IPS DF 19.7 (cell line): ENCODE results near the gene TKT.
"Not testable (repeated sequence)": the region's sequence is repeated elsewhere in the genome, so short reads cannot be mapped to it uniquely, and the experiment has no call there.

Source experiments
- DNase-seq: peaks from one replicate; pipeline ENCODE4 v3.0.0-alpha.2; 2013; ENCODE audit warnings: low read depth, low spot score

TKT gene, protein sequence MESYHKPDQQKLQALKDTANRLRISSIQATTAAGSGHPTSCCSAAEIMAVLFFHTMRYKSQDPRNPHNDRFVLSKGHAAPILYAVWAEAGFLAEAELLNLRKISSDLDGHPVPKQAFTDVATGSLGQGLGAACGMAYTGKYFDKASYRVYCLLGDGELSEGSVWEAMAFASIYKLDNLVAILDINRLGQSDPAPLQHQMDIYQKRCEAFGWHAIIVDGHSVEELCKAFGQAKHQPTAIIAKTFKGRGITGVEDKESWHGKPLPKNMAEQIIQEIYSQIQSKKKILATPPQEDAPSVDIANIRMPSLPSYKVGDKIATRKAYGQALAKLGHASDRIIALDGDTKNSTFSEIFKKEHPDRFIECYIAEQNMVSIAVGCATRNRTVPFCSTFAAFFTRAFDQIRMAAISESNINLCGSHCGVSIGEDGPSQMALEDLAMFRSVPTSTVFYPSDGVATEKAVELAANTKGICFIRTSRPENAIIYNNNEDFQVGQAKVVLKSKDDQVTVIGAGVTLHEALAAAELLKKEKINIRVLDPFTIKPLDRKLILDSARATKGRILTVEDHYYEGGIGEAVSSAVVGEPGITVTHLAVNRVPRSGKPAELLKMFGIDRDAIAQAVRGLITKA

DNA sequence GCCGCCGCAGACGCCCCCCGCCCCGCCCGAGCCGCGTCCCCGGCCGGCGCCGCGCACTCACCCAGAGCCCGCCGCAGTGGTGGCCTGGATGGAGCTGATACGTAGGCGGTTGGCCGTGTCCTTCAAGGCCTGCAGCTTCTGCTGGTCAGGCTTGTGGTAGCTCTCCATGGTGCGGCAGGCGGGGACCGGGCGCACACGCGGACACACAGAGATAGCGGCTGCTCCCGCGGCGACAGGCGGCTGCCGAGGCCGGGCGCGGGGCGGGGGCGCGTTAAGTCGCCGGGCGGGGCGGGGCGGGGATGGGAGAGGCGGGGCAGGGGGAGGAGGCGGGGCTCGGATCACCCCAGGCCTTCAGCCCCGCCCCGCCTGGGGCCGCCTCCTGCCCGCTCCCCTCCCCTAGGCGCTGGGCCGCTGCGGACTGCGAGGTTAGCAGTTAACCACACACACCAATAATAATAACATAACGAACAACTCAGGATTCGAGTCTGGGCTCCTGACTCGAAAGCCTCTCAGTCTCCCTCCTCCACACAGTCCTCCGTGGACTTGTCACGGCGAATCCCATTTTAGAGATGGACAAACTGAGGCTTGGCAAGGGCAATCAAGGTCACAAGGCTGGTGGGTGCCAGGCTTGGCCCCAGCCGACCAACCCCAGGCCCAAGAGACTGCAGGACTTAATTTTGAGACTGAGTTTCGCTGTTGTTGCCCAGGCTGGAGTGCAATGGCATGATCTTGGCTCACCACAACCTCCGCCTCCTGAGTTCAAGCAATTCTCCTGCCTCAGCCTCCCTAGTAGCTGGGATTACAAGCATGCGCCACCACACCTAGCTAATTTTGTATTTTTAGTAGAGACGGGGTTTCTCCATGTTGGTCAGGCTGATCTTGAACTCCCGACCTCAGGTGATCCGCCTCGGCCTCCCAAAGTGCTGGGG is at the start of gene TKT:
TSS of gene TKT (minus strand) at position 248 of the 929 bp plus-strand sequence. CDS start at position 168, 80 bp downstream.
- DNase-seq: no peak

DNA sequence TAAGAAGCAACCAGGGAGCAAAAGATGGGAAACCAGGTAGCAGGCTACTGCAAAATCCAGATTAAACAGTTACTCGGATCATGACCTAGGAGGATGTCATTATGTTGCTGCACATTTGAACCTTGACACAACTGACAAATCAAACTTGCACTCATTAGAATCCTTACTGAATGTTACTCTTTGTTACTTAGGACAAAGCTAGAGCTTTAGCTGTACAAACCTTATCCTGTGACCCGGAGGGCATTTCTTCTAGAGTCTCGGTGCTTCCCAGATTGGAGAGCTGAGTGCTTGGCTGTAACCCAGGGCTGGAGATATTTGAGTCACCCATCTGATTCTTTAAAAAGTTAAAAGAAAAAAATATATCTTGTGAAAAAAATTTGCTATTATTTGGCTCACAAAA is 48.1 kb upstream of the TKT start:
- no peak for DNase-seq

DNA sequence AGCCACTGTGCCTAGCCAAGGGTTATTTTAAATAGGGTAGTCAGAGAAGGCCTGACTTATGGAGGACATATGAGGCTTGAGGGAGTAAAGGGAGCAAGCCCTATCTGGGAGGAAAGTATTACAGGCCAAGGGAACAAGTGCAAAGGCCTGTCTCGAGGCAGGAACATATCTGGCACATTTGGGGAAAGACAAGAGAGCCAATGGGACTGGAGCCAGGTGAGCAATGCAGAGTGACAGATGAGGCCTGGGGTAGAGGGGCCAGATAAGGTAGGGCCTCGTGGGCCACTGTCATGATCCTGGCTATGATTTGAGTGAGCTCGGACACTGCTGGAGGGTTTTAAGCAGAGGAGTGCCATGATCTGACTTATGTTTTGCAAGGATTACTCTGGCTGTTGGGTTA is 47.7 kb upstream of the TKT start:
- no peak for DNase-seq

DNA sequence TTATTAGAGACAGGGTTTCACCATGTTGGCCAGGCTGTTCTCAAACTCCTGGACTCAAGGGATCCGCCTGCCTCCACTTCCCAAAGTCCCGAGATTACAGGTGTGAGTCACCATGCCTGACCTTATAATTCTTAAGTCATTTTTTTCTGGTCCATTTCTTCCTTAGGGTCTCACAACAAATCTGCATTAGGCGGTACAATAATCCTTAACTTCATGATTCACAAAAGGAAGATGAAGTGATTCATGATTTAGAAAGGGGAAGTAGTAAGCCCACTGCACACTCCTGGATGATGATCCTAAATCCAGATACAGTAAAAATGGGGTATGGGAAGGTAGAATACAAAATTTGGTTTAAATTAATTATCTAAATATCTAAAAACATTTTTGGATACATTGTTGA is 45.0 kb upstream of the TKT start:
- no peak for DNase-seq

DNA sequence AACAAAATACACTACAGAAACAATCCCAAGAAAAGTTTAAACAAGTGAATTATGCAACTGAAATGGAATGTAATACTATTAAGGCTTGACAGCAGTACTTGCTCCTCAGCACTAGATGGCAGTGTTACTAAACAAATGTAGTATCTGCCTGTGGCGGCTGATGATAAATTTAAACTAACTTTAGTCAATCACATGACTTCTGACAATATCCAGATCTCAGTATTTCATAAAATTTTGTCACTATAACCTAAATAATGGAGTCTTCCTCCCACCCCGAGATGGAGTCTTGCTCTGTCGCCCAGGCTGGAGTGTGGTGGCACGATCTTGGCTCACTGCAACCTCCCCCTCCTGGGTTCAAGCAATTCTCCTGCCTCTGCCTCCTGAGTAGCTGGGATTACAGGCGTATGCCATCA is 43.8 kb upstream of the TKT start:
- DNase-seq: not testable (repeated sequence)

DNA sequence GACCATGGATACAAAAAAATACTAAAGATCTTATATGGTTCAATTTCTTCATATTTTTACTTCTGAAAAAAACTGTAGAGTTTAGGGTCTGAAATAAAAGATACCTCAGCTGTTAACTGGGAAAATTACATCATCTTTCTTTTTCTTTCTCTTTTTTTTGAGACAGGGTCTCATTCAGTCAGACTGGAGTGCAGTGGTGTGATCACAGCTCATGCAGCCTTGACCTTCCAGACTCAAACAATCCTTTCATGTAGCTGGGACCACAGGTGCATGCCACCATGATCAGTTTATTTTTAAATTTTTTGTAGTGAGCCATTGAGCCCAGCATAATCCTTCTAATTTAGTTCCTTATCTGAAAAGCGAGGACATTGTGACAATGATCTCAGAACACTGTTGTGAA is 39.6 kb upstream of the TKT start:
- no peak for DNase-seq

DNA sequence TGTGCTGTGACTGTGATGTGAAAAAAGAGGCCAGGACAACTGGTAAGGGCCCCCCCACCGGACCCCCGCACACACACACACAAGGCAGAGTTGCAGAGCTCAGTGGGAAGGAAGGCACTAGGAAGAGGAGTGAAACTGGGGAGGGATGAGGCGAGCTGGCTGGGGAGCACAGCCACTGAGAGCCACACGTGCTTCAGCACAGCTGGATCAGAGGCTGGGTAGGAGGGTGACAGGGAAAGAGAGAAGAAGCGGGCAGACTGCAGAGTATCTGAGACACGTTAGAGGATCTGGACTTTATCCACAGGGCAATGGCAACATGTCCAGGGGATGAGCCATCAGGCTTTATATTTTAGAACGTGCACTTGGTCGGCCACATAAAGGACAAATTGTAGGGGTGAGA is 38.0 kb upstream of the TKT start:
- no peak for DNase-seq

DNA sequence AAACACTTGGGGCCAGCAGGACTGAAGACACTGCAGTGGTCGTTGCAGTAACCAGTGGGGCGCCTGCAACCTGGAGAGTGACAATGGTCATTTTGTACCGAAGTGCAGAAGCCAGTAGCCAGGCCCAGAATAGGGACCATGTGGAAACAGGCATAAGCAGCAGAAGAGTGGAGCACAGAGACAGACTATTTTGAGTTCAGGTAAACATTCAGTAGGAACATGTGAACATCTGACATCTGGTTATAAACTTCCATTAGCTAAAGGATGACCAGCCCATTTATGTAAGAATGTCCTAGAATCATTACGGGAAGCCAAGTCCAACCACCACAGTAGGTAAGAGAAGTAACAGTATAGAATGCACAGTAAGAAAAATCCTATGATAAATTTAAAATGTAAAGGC is 32.4 kb upstream of the TKT start:
- no peak for DNase-seq

DNA sequence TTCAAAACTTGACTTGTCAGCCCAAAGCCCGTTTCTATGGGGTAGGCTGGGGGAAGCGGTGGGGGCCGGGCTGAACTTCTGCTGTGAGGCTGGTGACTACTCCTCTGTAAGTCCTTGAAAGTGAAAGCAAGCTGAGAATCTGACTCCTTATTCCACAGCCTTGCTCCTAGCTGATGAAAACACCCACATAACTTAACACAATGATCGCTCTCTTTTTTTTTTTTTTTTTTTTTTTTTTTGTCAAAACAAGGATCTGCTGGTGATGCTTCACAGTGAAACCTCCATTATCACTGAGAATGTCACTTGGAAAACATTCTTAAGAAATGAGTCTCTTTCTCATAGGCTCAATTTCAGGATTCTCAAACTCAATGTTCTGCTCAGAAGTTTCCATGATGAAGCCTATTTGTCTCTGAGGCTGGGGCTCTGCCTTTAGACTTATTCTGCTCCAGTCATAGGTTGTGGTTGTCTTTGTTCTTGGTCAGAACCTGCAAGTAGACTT is 31.4 kb upstream of the TKT start:
- DNase-seq: no peak

DNA sequence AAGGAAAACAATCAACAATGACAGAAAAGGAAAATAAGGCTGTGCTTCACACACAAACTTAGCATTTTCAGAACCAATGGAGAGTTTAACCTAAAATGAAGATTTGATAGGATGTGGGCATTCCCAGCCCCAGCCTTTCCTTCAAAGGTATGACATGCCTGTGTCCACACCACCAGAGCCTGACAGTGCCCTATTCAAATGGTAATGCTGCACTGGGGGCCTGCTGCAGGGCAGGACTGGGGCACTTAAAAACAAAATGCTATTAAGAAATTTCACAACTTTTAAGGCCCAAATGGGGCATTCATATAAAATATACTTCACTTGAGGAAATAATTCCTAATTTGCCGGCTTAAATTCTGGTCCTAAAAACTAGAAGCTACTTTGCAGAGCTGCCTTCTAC is 30.9 kb upstream of the TKT start:
- no peak for DNase-seq

DNA sequence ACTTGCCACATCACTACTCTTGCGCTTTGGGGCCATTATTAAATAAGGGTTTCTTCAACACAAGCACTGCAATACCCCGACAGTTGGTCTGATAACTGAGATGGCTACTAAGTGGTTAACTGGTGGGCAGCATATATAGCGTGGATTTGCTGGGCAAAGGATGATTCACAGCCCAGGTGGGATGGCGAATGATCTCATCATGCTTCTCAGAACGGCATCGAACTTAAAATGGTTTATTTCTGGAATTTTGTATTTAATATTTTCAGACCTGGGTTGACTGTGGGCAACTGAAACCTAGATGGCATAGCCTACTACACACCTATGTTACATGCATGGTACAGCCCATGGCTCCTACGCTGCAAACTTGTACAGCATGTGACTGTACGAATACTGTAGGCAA is 26.8 kb upstream of the TKT start:
- no peak for DNase-seq

DNA sequence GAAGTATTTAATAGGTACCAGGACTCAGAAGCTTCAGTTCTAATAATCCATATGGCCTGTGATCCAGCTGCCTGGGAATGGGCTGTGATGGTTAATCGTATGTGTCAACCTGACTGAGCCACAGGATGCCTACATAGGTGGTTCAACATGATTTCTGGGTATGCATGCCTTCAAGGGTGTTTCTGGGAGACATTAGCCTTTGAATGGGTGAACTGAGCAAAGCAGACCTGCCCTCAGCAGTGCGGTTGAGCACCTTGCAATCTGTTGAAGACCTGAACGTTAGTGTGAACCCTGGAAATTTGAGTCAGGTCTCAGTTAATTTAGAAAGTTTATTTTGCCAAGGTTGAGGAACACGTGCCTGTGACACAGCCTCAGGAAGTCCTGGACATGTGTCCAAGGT is 22.8 kb upstream of the TKT start:
- DNase-seq: no peak

DNA sequence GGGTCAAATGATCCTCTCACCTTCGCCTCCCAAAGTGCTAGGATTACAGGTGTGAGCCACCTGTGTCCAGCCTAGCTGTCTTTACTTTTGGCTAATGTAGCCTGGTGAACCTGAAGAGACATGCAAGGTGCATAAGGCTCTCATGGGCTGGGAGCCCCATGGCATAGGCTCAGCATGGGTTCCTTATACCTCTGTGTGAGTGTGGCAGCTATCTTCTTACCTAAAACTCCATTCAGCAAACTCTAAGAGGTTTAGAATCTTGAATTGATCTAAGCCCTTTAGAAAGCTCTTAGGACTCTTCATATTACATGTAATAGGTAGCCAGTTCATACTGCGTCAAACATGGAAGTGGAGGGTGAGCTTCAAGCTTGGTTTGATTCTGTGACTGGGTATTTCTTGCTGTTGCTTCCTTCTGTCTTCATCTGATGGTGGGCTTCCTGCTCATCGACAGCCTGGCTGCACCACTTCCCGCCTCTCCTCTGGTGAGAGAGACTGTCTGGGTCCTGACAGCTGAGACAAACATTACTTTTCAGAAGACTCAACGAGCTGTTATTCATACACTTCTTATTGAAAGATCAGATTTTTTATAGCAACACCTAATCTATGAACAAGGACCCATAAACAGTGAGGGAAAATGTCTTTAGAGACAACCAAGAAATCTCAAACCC is 19.2 kb upstream of the TKT start:
- no peak for DNase-seq

DNA sequence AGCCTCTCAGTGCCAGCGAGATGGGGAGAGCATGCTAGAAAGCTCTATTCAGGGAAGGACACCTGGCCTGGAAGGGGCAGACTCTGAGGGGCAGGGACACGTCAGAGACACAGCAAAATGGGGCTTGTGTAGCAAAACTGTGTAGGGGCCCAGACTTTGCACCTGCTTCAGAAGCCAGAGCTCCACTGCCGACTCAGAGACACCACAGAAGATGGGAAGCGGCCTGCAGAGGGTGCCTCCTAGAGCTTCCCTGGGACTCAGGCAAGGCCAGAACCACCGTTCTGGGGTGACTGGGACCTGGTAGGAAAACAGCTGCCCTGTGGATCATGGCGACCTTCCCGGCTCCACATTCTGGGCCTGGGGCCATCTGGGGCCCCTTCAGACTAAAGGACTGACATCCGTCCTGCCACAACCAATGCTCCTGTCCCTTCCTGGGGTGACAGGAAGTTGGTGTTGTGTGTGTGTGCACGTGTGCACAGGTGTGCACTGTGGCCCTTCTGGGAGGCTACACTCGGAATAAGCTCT is 17.4 kb upstream of the TKT start:
- no peak for DNase-seq

DNA sequence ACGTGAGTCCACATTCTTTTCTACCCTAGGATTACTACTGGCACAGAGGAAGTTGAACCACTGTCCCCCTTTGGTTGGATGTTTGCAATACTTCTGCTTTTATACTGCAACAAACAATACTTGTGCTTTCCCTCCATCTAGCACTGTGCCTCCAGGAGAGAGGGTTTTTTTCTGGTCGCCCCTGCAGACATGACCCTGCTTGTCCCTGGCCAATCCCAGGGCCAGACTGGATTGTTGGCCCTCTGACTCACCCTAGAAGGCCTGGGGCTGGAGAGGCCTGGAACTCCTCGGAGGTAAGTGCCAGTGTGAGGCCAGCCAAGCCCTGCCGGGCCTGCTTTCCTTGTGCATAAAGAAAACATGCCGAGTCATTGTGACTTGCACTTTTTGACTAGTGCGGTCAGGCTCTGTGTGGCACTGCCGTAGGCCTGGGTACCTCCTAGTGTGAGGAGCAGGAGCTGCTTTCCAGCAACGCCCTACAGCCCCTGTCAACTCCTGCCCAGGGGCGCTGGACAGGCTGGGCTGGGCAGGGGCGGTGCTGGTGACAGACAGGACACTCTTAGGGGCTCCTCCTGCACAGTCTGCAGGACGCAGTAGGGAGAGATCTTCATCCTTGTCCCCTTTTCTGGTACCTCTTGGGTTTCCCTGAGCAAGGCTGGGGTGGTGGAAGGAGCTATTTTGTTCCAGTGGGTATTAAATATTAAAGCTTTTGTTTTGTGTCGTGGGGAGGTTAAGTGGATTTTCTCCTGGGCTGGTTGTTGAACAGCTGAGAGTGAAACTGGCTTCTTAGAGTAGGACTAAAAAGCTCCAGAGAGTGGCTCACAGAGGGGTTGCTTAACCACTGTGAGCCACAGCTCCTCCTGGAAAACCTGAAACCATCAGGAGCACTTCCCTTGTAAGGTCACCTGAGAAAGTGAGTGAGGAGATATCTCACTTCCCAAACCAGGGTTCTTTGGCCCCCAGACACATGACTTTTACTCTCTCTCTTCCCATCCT is 14.4 kb upstream of the TKT start:
- DNase-seq: peak; percentile 93

DNA sequence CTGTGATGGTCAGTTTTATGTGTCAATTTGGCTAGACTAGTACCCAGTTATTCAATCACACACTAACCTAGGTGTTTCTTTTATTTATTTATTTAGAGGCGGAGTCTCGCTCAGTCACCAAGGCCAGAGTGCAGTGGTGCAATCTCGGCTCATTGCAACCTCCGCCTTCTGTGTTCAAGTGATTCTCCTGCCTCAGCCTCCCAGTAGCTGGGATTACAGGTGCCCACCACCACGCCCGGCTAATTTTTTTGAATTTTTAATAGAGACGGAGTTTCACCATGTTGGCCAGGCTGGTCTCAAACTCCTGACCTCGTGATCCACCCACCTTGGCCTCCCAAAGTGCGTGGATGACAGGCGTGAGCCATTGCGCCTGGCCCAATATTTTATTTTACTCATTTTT is 13.4 kb upstream of the TKT start:
- DNase-seq: not testable (repeated sequence)

DNA sequence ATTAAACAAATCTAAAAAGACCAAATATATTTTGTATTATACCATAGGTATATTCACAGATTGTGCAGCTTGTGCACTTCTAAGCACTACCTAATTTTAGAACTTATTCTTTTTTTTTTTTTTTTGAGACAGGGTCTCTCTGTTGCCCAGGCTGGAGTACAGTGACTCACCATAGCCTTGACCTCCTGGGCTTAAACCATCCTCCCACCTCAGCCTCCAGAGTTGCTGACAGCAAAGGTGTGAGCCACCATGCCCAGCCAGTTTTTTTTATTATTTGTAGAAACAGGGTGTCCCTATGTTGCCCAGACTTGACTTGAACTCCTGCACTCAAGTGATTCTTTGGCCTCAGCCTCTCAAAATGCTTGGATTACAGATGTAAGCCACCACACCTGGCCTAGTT is 11.9 kb upstream of the TKT start:
- DNase-seq: no peak

DNA sequence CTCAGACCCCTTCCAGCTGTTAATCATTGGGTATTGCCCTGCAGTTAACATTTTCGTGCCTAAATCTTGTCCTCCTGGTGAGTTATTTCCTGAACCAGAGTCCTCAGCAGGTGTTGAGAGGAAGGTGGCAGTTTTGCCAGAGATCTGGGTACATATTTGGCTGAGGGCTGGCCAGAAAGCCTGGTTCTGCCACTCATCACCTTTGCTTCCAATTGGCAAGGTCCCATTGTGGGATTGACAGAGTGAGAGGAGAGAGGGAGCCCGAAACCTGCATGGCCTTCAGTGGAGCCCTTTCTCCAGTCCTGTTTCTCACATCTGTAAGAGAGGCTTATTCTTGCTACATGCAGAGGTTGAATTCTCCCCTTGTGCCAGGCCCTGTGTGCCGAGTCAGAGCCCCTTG is 8.9 kb upstream of the TKT start:
- no peak for DNase-seq

DNA sequence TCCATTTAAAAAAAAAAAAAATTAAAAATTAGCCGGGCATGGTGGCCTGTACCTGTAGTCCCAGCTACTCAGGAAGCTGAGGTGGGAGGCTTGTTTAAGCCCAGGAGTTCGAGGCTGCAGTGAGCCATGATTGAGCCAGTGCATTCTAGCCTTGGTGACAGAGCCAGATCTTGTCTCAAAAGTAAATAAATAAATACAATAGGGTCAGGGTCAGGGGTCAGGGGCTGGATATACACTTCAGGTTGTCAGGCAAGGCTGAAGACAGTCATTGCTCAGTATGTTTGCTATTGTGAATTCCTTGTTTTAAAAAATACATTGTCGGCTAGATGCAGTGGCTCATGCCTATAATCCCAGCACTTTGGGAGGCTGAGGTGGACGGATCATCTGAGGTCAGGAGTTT is 8.1 kb upstream of the TKT start:
- DNase-seq: no peak

DNA sequence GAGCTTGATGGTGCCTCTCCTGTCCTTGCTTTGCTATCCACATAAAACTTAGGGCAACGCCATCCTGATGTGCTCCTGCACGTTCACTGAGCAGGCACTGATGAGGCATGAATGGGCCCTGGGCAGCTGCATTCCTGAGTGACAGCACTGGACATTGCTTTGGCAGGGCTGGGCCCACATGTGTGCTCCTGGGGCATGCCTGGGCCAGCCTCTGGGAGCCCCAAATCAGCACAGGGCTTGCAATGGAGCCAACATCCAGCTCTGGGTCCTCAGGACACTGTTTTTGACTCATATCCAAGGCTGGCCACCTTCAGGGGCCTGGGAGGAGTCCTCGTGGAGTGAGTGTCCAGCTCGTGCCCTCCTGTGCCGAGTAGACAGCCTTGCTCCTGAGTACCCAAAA is 5.9 kb upstream of the TKT start:
- DNase-seq: no peak
